Stimulated activated naive B cell treated with anti-CD40 and anti-IgM and Interleukin-4, amounts not matched to agents 10 μg/mL and 1 μg/mL and 100 μg/mL, for 72 hours (primary cell): ENCODE results near the gene WIPF1.

ENCODE experiments used
- ATAC-seq, 2 donors: fragments of 150-1000 bp; cut with Tn5 transposase; replicated peaks; 2 replicates each; pipeline ENCODE4 v1.10.0; 2021; ENCODE audit warnings: moderate library complexity in 1 of 2
- DNase-seq: peaks from one replicate; pipeline ENCODE4 v3.0.0; 2021
- H3K27ac Mint-ChIP-seq: one replicate; pipeline ENCODE4 v1.8.0; 2022; ENCODE audit warnings: mild to moderate bottlenecking, mixed read lengths
- H3K27me3 Mint-ChIP-seq, 2 donors: one replicate each; pipeline ENCODE4 v1.8.0; 2022; ENCODE audit warnings: mixed read lengths in 2 of 2
- H3K36me3 Mint-ChIP-seq, 2 donors: one replicate each; pipeline ENCODE4 v1.8.0; 2022; ENCODE audit warnings: mixed read lengths in 2 of 2, mild to moderate bottlenecking in 1 of 2
- H3K4me1 Mint-ChIP-seq, 2 donors: one replicate each; pipeline ENCODE4 v1.8.0; 2022; ENCODE audit warnings: mixed read lengths in 2 of 2, mild to moderate bottlenecking in 1 of 2
- H3K4me3 Mint-ChIP-seq, 2 donors: one replicate each; pipeline ENCODE4 v1.8.0; 2022; ENCODE audit warnings: mild to moderate bottlenecking in 2 of 2, mixed read lengths in 2 of 2, moderate library complexity in 1 of 2
- H3K9me3 Mint-ChIP-seq, 2 donors: one replicate each; pipeline ENCODE4 v1.8.0; 2022; ENCODE audit warnings: mixed read lengths in 2 of 2, mild to moderate bottlenecking in 1 of 2

The WIPF1 gene

GRCh38 chr2:174516501-174517378 is 80.9 kb downstream of the WIPF1 start:
- Mint-ChIP-seq H3K9me3 (no peaks in the 10 kb centered on the region), H3K27me3 (peaks cover 0 to 10% of the 10 kb centered on the region in 2 donors), H3K36me3 (no peaks in the 10 kb centered on the region), H3K27ac (no peak overlapping the region), H3K4me3 (peak overlapping the region; percentile 9 to 36), H3K4me1 (peaks cover 11 to 17% of the 10 kb centered on the region in 2 donors)
- ATAC-seq: peak; percentile 86 to 87
- no peak for DNase-seq

DNA sequence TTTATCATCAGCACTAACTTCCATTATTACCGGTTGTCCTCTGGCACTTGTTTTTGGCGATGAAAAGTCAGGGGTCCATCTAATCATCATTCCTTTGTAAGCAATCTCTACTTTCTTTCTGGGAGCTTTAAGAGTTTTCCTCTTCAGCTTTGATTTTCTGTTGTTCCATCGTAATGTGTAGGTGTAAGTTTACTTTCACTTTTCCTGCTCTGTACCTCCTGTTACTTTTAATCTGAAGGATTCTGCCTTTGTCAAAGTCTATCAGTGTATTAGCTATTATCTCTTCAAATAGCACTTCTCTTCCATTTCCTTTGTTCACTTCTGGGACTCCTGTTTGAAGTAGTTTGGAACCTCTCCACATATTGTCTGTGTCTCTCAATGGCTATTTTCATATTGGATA is 85.3 kb downstream of the WIPF1 start:
- DNase-seq (no peak), ATAC-seq (no peak)
- peaks cover 8 to 13% of the 10 kb centered on the region in 2 donors for H3K4me1 Mint-ChIP-seq
- H3K27me3 Mint-ChIP-seq: no peaks in the 10 kb centered on the region
- H3K4me3 Mint-ChIP-seq: no peak overlapping the region
- H3K27ac Mint-ChIP-seq: no peak overlapping the region
- peaks cover 11 to 13% of the 10 kb centered on the region in 2 donors for H3K36me3 Mint-ChIP-seq
- H3K9me3 Mint-ChIP-seq: peaks cover 12 to 15% of the 10 kb centered on the region in 2 donors

GRCh38 chr2:174511580-174512260 is 85.9 kb downstream of the WIPF1 start:
- DNase-seq: no peak
- no peak overlapping the region for H3K27ac Mint-ChIP-seq
- H3K9me3 Mint-ChIP-seq: peaks cover 12 to 15% of the 10 kb centered on the region in 2 donors
- peaks cover 4 to 6% of the 10 kb centered on the region in 2 donors for H3K4me1 Mint-ChIP-seq
- H3K27me3 Mint-ChIP-seq: no peaks in the 10 kb centered on the region
- ATAC-seq: no peak
- H3K36me3 Mint-ChIP-seq: peaks cover 11 to 13% of the 10 kb centered on the region in 2 donors
- no peak overlapping the region for H3K4me3 Mint-ChIP-seq

DNA sequence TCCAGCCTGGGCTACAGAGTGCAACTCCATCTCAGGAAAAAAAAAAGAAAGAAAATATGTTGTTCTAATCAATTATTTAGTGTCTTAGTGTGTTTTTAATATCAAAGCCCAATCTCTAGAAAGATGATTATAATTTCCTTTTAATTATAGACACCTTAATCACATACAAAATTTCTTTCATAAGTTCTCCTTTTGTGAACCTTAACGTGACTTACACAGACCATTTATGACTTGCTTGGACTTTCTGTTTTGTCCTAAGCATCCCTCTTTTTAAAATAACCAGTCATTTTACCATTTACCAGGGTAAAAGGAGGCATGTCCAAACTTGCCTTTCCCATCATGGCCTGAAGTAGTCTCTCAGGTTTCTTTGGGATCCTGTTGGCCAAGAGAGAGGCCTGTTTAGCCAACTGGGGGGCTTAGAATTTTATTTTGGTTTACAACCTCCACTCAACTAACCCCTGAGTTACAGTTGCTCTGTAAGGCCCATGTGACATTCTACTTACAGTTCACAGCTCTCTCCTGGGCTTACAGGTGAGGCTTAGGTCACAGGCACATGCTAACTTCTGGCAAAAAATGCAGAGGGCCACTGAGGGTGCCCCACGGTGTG is 86.9 kb downstream of the WIPF1 start:
- Mint-ChIP-seq H3K36me3 (peaks cover 11 to 13% of the 10 kb centered on the region in 2 donors), H3K4me1 (no peaks in the 10 kb centered on the region), H3K9me3 (peaks cover 12 to 15% of the 10 kb centered on the region in 2 donors), H3K4me3 (no peak overlapping the region), H3K27me3 (no peaks in the 10 kb centered on the region), H3K27ac (no peak overlapping the region)
- ATAC-seq: no peak
- DNase-seq: no peak
